Mesendoderm (in vitro differentiated cells): ENCODE data around the gene CAPN15.

Experiments used
- DNase-seq: peaks from one replicate; pipeline ENCODE4 v3.0.0; 2013
- H2AK5ac ChIP-seq: 2 replicates; pipeline ENCODE4 v1.6.1; 2013; ENCODE audit warnings: low read length, inconsistent platforms
- H2BK120ac ChIP-seq: 2 replicates; pipeline ENCODE4 v1.6.1; 2013; ENCODE audit warnings: low read depth, mild to moderate bottlenecking, low read length, moderate library complexity, mixed read lengths
- H2BK15ac ChIP-seq: replicated peaks from 2 replicates; pipeline ENCODE4 v1.6.1; 2013; ENCODE audit warnings: low read depth, mild to moderate bottlenecking, moderate library complexity
- H2BK5ac ChIP-seq: 2 replicates; pipeline ENCODE4 v1.6.1; 2013; ENCODE audit warnings: low read length, inconsistent platforms
- H3K18ac ChIP-seq: 2 replicates; pipeline ENCODE4 v1.6.1; 2013; ENCODE audit warnings: mild to moderate bottlenecking, low read length, mixed read lengths
- H3K23ac ChIP-seq: one replicate; pipeline ENCODE4 v1.6.1; 2013; ENCODE audit warnings: low read length
- H3K27ac ChIP-seq: 2 replicates; pipeline ENCODE4 v1.5.1; 2013; ENCODE audit warnings: low read depth, mild to moderate bottlenecking, inconsistent platforms, low read length, moderate library complexity
- H3K27me3 ChIP-seq: 2 replicates; pipeline ENCODE4 v1.6.1; 2013; ENCODE audit warnings: low read length, control low read depth, mild to moderate bottlenecking, inconsistent platforms; ENCODE audit not compliant: insufficient read depth, poor library complexity
- H3K36me3 ChIP-seq: 2 replicates; pipeline ENCODE4 v1.6.1; 2013; ENCODE audit warnings: low read length, inconsistent platforms; ENCODE audit not compliant: control insufficient read depth, insufficient read depth
- H3K4ac ChIP-seq: one replicate; pipeline ENCODE4 v1.6.1; 2013; ENCODE audit warnings: low read depth, mild to moderate bottlenecking, low read length, moderate library complexity
- H3K4me1 ChIP-seq: 2 replicates; pipeline ENCODE4 v1.6.1; 2013; ENCODE audit warnings: low read depth, low read length, inconsistent platforms; ENCODE audit not compliant: control insufficient read depth
- H3K4me2 ChIP-seq: 2 replicates; pipeline ENCODE4 v1.6.1; 2013; ENCODE audit warnings: low read length
- H3K4me3 ChIP-seq: 2 replicates; pipeline ENCODE4 v1.5.1; 2013; ENCODE audit warnings: mild to moderate bottlenecking, low read length
- H3K56ac ChIP-seq: one replicate; pipeline ENCODE4 v1.6.1; 2013; ENCODE audit warnings: low read length
- H3K79me1 ChIP-seq: 2 replicates; pipeline ENCODE4 v1.6.1; 2013; ENCODE audit warnings: low read length, inconsistent platforms
- H3K79me2 ChIP-seq: 2 replicates; pipeline ENCODE4 v1.6.1; 2013; ENCODE audit warnings: mild to moderate bottlenecking, low read length; ENCODE audit not compliant: control insufficient read depth, insufficient read depth
- H3K9ac ChIP-seq: 2 replicates; pipeline ENCODE4 v1.6.1; 2013; ENCODE audit warnings: low read length, inconsistent platforms
- H4K5ac ChIP-seq: one replicate; pipeline ENCODE4 v1.6.1; 2013; ENCODE audit warnings: low read length
- H4K8ac ChIP-seq: one replicate; pipeline ENCODE4 v1.6.1; 2013; ENCODE audit warnings: low read depth, mild to moderate bottlenecking, control low read depth, low read length, moderate library complexity
- WGBS: extraction: QIAGEN DNeasy Blood & Tissue Kit; methylation state at CpG from one replicate; pipeline ENCODE4 v1.1.7; 2013; ENCODE audit warnings: low lambda C conversion rate, missing lambda C conversion rate; ENCODE audit not compliant: insufficient coverage; ENCODE audit errors: extremely low coverage; 5-methylcytosine and 5-hydroxymethylcytosine counted together

Gene CAPN15

DNA sequence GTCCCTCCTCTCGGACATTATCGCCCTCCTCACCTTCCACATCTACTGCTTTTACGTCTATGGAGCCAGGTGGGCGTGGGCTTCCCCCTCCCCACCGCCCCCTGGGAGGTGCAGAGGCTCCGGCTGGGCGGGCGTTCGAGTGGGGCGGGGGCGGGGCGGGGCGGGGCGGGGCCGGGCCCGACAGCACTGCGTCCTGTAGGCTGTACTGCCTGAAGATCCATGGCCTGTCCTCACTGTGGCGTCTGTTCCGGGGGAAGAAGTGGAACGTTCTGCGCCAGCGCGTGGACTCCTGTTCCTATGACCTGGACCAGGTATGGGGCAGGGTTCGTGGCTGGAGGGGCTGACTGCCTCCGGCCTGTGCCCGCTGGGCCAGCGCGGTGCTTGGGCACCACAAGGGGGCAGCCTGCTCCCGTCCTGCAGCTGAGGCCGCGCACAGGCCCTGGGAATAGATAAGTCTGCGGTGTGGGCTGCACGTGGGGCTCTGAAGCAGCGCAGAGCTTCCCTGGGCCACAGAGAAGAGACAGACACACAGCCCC, 51.4 kb downstream of the CAPN15 start:
- no peaks in the 10 kb centered on the region for H3K36me3 ChIP-seq
- peak overlapping the region; percentile 78 for H3K56ac ChIP-seq
- no CpG with 5 or more reads among the region's 34 CpGs for WGBS
- H3K4ac ChIP-seq: no peak overlapping the region
- H3K27ac ChIP-seq: no peak overlapping the region
- H3K9ac ChIP-seq: peak overlapping the region; percentile 61
- no peaks in the 10 kb centered on the region for H3K4me1 ChIP-seq
- no peak overlapping the region for H2BK120ac ChIP-seq
- H3K4me3 ChIP-seq: no peak overlapping the region
- no peak overlapping the region for H4K8ac ChIP-seq
- no peaks in the 10 kb centered on the region for H3K79me2 ChIP-seq
- no peak overlapping the region for H2BK15ac ChIP-seq
- H3K18ac ChIP-seq: no peak overlapping the region
- H3K23ac ChIP-seq: no peak overlapping the region
- no peak overlapping the region for H2AK5ac ChIP-seq
- H3K4me2 ChIP-seq: peak overlapping the region; percentile 63
- H4K5ac ChIP-seq: no peak overlapping the region
- no peaks in the 10 kb centered on the region for H3K79me1 ChIP-seq
- H2BK5ac ChIP-seq: no peak overlapping the region
- no peaks in the 10 kb centered on the region for H3K27me3 ChIP-seq
- DNase-seq: peak; percentile 89

DNA sequence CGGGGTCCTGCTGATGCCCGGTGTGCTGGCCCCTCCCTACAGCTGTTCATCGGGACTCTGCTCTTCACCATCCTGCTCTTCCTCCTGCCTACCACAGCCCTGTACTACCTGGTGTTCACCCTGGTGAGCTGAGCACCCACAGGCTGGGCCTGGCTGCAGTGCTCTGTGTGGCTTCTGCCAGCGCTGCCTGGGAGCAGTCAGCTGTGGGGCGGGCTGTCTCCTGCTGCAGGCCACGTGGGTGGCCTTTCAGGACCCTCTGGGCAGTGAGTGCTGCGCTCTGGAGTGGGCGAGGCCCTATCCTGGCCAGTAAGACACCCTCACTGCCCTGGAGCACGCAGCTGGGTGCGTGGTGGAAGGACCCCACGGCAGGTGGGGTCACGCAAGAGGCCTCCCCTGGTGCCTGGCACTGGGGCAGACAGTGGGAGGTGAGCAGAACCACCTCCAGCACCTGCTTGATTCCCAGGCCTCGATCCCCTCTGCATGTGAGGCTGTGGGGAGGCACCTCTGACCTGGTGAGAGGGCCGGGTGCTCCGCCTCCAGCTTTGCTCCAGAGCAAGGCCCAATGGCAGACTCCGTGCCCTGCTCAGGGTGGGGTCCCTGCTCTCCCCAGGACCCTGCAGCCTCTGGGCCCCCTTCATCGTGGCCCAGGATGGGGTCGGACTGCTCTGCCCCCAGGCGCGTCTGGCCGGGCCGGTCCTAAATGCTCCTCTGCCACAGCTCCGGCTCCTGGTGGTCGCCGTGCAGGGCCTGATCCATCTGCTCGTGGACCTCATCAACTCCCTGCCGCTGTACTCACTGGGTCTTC, 52.8 kb downstream of the CAPN15 start:
- Histone ChIP-seq H2BK120ac (no peak overlapping the region), H3K18ac (no peak overlapping the region), H3K79me2 (no peaks in the 10 kb centered on the region), H3K56ac (no peak overlapping the region), H3K4ac (no peak overlapping the region), H3K9ac (no peak overlapping the region), H4K8ac (no peak overlapping the region), H4K5ac (no peak overlapping the region), H3K4me2 (no peak overlapping the region), H3K36me3 (no peaks in the 10 kb centered on the region), H2AK5ac (no peak overlapping the region), H3K79me1 (no peaks in the 10 kb centered on the region), H3K4me3 (no peak overlapping the region), H3K4me1 (no peaks in the 10 kb centered on the region), H3K27me3 (no peaks in the 10 kb centered on the region), H2BK5ac (no peak overlapping the region), H3K23ac (peak overlapping the region; percentile 24), H2BK15ac (no peak overlapping the region), H3K27ac (no peak overlapping the region)
- WGBS: no CpG with 5 or more reads among the region's 27 CpGs
- no peak for DNase-seq

DNA sequence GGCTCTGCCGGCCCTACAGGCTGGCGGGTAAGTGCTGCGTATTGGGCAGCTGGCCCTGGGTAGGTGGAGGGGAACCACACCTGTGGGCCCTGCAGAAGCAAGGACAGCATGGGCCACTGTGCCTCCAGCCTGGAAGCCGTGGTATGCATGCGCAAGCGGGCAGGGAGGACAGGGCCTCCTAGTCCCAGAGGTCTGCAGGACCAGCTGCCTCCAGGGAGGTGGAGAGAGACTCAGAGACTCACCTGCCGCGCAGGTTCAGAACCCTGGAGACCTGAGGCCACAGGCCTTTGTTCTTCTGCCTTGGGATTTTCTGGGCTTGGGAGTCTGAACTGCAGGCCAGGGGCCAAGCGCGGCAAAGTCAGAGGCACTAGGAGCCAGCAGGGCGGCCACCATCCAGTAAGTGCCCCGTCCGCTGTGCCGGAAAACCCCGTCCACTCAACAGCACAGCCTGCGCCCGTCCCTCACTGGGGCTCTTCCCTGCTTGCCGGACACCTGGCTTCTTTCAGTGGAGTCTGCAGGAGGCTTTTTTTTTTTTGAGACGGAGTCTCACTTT, 53.5 kb downstream of the CAPN15 start:
- no peak overlapping the region for H4K8ac ChIP-seq
- no CpG with 5 or more reads among the region's 19 CpGs for WGBS
- no peak overlapping the region for H3K4ac ChIP-seq
- no peak overlapping the region for H3K4me2 ChIP-seq
- no peaks in the 10 kb centered on the region for H3K79me2 ChIP-seq
- no peak overlapping the region for H3K18ac ChIP-seq
- no peak overlapping the region for H2BK5ac ChIP-seq
- no peak overlapping the region for H2AK5ac ChIP-seq
- no peak overlapping the region for H3K56ac ChIP-seq
- H3K27me3 ChIP-seq: no peaks in the 10 kb centered on the region
- H3K4me3 ChIP-seq: no peak overlapping the region
- no peak overlapping the region for H2BK15ac ChIP-seq
- no peak overlapping the region for H3K23ac ChIP-seq
- no peak overlapping the region for H2BK120ac ChIP-seq
- no peak for DNase-seq
- H3K27ac ChIP-seq: no peak overlapping the region
- no peak overlapping the region for H4K5ac ChIP-seq
- no peaks in the 10 kb centered on the region for H3K79me1 ChIP-seq
- H3K4me1 ChIP-seq: no peaks in the 10 kb centered on the region
- H3K9ac ChIP-seq: no peak overlapping the region
- H3K36me3 ChIP-seq: no peaks in the 10 kb centered on the region

GRCh38 chr16:582218-582613, 54.7 kb downstream of the CAPN15 start:
- Histone ChIP-seq H3K4ac (no peak overlapping the region), H4K5ac (no peak overlapping the region), H3K4me1 (no peaks in the 10 kb centered on the region), H3K23ac (no peak overlapping the region), H3K36me3 (no peaks in the 10 kb centered on the region), H2BK15ac (no peak overlapping the region), H3K4me2 (no peak overlapping the region), H2BK120ac (no peak overlapping the region), H3K18ac (no peak overlapping the region), H4K8ac (no peak overlapping the region), H3K27me3 (no peaks in the 10 kb centered on the region), H3K56ac (no peak overlapping the region), H3K79me2 (no peaks in the 10 kb centered on the region), H3K27ac (no peak overlapping the region), H2AK5ac (no peak overlapping the region), H3K79me1 (no peaks in the 10 kb centered on the region), H3K9ac (no peak overlapping the region), H3K4me3 (no peak overlapping the region), H2BK5ac (no peak overlapping the region)
- no peak for DNase-seq
- no CpG with 5 or more reads among the region's 18 CpGs for WGBS

DNA sequence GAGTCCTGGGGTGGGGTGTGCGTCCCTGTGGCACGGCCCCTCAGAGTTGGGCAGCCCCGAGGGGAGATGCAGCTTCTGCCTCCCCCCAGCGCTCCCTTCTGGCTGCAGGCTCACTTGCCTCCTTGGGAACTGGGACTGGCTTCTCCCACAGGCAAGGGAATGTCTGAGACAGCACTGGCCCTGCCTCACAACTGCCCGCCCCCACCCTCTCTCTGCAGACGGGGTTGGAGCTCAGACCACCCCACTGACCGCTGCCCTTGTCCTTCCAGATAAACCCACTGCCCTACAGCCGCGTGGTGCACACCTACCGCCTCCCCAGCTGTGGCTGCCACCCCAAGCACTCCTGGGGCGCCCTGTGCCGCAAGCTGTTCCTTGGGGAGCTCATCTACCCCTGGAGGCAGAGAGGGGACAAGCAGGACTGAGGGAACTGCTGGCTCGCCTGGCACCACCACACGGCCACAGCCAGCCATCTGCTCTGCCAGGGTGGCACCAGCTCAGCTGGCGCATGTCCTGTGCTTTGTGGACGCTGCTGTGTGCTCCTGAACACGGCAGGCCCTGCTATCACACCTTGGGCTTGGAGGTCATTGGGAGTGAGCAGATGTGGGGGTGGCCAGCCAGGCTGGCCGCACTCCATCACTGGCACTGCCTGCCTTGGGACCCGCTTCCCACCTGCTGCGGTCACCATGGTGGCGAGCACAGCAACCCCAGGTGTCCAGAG, 55.3 kb downstream of the CAPN15 start:
- no peaks in the 10 kb centered on the region for H3K36me3 ChIP-seq
- H3K27me3 ChIP-seq: no peaks in the 10 kb centered on the region
- H3K4me3 ChIP-seq: no peak overlapping the region
- H2BK15ac ChIP-seq: no peak overlapping the region
- no peak overlapping the region for H2AK5ac ChIP-seq
- no peaks in the 10 kb centered on the region for H3K79me1 ChIP-seq
- H2BK120ac ChIP-seq: no peak overlapping the region
- no peak overlapping the region for H3K56ac ChIP-seq
- H3K4ac ChIP-seq: no peak overlapping the region
- no peak overlapping the region for H3K27ac ChIP-seq
- no peaks in the 10 kb centered on the region for H3K4me1 ChIP-seq
- H4K8ac ChIP-seq: no peak overlapping the region
- no peak overlapping the region for H4K5ac ChIP-seq
- H2BK5ac ChIP-seq: no peak overlapping the region
- H3K4me2 ChIP-seq: no peak overlapping the region
- WGBS: no CpG with 5 or more reads among the region's 21 CpGs
- H3K9ac ChIP-seq: no peak overlapping the region
- DNase-seq: no peak
- no peak overlapping the region for H3K23ac ChIP-seq
- H3K18ac ChIP-seq: no peak overlapping the region
- H3K79me2 ChIP-seq: no peaks in the 10 kb centered on the region
